Stimulated activated CD8-positive, alpha-beta memory T cell treated with anti-CD3 and anti-CD28 coated beads, Interleukin-4, amount 100 ng/mL, for 4 hours (primary cell): Measurements from ENCODE around the gene MACROD2.
"Not testable (repeated sequence)": the region's sequence is repeated elsewhere in the genome, so short reads cannot be mapped to it uniquely, and the experiment has no call there.

ENCODE experiments used
- DNase-seq, 2 donors: peaks; one replicate each; pipeline ENCODE4 v3.0.0-alpha.2; 2020; ENCODE audit warnings: low read depth in 2 of 2, low spot score in 1 of 2

Gene MACROD2

GRCh38 chr20:15756002-15756753 is 1760.9 kb downstream of the MACROD2 start:
- DNase-seq = no peak

GRCh38 chr20:15756754-15757115 is 1761.4 kb downstream of the MACROD2 start:
- DNase-seq = no peak

GRCh38 chr20:15759594-15759993 is 1764.3 kb downstream of the MACROD2 start:
- DNase-seq = no peak

GRCh38 chr20:15760001-15760621 is 1764.8 kb downstream of the MACROD2 start:
- DNase-seq = no peak

GRCh38 chr20:15763366-15763765 is 1768.0 kb downstream of the MACROD2 start:
- no peak for DNase-seq

- no peak for DNase-seq
These were observed 1772.3 kb downstream of the MACROD2 start for GRCh38 chr20:15767586-15767985.

DNA sequence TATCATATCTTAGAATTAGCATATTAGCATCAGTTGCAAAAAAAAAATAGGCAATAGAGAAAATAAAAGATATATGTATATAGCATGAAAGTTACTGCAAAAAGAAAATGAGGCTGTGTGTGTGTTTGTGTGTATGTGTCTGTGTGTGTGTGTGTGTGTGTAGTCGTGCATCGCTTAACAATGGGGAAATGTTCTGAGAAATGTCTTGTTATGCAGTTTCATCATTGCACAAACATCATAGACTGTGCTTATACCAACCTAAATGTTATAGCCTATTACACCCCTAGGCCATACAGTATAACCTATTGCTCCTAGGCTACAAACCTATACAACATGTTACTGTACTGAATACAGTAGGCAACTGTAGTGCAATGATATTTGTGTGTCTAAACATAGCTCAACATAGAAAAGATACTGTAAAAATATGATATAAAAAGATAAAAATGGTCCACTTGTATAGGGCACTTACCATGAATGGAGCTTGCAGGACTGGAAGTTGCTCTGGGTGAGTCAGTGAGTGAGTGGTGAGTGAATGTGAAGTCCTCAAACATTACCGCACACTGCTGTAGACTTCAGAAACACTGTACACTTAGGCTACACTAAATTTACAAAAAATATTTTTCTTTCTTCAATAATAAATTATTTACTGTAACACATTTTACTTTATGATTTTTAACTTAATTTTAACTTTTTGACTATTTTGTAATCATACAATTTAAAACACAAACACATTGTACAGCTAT is 1772.9 kb downstream of the MACROD2 start:
- no peak for DNase-seq

DNA sequence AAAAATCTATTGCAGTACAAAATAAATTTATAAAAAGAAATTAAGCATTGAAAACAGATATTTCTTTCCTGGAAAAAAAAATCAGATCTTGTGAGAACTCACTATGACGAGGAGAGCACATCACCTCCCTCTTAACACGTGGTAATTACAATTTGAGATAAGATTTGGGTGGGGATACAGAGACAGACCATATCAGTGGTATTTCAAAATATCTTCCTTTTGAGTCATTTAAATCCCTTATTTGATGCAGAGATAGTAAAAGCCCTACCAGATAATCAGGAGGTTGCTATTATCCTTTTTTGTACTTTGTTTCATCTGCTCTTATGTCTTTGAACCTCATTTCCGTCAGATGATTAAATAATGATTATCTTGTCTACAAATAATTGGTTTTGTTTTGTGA is 1777.5 kb downstream of the MACROD2 start:
- DNase-seq = no peak

- DNase-seq = no peak
These were observed 1779.6 kb downstream of the MACROD2 start for GRCh38 chr20:15774926-15775325.

DNA sequence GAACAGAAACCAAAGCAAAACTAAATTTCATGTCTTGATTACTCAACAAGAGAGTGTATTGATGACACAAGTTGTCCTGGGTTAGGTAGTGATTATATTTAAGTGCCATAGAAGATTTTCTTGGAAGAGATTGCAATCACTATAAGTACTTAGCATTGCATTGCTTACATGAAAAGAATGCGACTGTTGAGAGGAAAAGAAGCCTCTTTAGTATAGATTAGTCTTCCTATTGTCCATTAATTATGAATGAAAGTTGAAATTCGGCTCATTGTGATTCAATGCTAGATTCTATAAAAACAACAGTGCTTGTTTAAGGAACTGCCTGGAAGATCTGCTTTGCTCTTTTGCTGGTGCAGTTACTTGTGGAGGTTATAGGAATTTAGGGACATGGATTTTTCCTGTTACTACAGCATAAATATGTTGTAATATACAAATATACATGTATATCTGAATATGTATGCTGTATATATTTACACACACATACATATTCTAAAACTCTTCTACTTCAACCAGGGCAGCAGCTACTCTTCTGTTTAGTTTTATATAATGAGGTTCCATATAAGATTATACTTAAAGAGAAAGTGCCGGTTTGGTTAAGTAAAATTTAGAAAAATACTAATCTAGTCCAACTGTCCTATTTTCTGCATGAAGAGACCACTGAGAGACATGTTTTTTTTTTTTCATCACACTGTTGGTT is 1781.6 kb downstream of the MACROD2 start:
- DNase-seq = no peak

- no peak for DNase-seq
These were observed 1788.7 kb downstream of the MACROD2 start for GRCh38 chr20:15784020-15784419.

- DNase-seq = no peak
These were observed 1793.8 kb downstream of the MACROD2 start for GRCh38 chr20:15789079-15789478.

- DNase-seq = no peak
These were observed 1797.5 kb downstream of the MACROD2 start for GRCh38 chr20:15792855-15793254.

DNA sequence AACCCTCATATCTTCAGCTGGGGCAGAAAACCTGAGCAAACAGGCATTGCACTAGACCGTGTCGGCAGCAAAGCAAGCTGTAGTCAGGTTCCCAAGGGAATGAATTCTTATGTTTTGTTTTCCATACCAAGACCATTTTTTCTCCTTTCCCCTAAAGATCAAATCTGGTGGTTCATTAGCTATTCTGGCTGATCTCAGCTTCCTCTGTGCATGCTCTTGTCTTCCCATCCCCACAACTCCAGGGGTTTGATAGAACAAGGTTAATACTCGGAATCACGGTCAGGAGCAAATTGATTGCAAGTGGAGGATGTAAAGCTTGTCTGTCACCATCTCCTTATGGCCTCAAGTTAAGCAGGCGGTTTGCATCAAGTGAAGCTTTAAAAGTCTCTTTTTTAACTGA is 1799.1 kb downstream of the MACROD2 start:
- DNase-seq = no peak

DNA sequence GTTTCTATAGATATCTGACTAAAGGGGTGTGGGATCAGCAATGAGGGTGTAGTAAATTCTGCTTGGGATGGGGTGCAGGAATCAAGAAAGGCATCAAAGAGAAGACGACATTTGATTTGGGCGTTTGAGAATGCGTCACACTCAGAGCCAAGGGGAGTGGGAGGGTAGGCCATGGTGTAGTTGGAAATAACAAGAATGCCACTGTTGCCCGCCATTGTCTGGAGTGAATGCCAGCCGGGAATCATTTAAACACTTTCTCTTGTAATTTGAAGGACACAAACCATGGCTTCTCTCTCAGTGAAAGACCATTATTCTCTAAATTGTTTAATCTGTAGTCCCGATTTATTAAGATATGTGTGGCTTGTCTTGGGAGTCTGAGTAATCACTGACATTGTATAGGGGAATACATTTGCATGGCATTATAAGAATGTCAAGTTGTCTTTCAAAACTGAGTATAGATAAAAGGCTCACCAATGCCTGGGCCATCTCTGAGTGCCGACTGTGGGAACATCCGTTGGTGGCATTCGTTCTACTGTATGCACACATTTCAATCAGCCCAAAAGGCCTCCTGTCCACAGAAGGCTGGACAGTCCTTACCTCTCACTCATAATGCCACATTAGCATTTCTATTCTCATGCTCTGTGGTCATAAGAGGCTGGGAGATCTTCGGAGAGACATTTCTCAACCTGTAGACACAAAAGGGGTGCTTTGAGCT is 1800.1 kb downstream of the MACROD2 start:
- DNase-seq = no peak

DNA sequence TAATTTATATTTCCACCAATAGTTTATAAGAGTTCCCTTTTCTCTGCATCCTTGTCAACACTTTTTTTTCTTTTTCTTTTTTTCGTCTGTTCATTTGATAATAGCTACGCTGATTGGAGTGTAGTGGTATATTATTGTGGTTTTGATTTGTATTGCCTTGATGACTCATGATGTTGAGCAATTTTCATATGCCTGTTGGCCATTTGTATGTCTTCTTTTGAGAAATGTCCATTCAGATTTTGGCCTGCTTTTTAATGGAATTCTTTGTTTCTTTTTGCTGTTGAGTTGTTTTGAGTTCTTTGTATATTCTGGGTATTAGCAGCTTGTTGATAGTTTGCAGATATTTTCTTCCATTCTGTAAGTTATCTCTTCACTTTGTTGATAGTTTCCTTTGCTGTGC is 1804.6 kb downstream of the MACROD2 start:
- DNase-seq = no peak

DNA sequence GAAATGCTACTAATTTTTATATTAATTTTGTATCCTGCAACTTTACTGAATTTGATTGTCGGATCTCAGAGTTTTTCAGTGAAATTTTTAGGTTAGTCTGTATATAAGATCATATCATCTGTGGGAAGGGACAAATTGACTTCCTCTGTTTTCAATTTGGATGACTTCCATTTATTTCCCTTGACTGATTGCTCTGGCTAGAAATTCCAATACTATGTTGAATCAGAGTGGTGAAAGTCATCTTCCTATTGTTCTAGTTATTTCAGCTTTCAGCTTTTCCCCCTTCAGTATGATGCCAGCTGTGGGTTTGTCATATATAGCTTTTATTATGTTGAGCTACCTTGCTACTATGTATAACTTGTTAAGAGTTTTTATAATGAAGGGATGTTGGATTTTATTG is 1806.7 kb downstream of the MACROD2 start:
- DNase-seq = no peak

DNA sequence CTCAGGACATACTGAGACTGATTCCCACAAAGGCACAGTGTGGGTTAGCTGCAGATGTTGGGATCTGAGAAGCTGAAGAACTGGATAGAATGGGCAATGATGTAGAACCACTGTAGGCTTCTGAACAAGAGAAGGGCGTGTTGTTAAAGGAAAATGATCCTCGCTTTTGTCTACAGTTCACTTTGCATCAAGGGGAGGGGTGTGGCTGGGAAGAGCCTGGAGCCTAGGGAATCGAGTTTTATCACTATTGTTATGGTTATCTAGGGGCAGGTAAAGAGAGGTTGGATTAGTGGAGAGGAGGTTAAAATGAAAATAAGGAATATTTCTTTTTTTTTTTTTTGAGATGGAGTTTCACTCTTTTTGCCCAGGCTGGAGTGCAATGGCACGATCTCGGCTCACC is 1809.8 kb downstream of the MACROD2 start:
- no peak for DNase-seq

DNA sequence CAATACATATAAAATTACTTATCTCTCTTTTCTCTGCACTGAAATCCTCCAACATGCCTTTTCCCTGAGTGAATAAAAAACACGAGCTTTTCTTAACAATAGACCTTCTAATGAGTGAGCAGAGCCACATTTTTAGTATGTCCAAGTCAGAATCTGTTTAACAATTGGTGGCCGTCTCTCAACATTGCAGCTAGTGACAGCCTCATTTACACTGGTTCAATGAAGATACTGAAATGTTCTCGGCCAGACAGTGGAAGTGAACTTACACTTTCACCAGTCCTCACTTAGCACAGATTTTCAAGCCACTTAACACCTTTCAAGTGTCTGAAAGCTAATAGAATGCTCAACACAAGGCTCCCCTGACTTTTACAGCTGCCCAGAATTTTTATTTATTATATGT is 1810.8 kb downstream of the MACROD2 start:
- no peak for DNase-seq

- DNase-seq = no peak
These were observed 1812.0 kb downstream of the MACROD2 start for GRCh38 chr20:15807271-15807670.

GRCh38 chr20:15807771-15808170 is 1812.5 kb downstream of the MACROD2 start:
- not testable (repeated sequence) for DNase-seq
